Measurements from ENCODE around the gene PVALEF.

The PVALEF gene

GRCh38 chr17:81123052-81124048 is 42.0 kb upstream of the PVALEF start:
- H3K56ac ChIP-seq (ENCODE audit: low read length) = no peak overlapping the region
- no peak overlapping the region for H3K4me2 ChIP-seq (ENCODE audit: low read length)
- no peak overlapping the region for H2BK15ac ChIP-seq (replicated peaks; ENCODE audit: low read depth)
- H3K27me3 ChIP-seq (ENCODE audit: insufficient read depth, low read length, poor library complexity) = no peaks in the 10 kb centered on the region
- no peaks in the 10 kb centered on the region for H3K79me1 ChIP-seq (ENCODE audit: low read length)
- H3K4me1 ChIP-seq (ENCODE audit: control insufficient read depth, low read depth, low read length) = no peaks in the 10 kb centered on the region
- H2BK120ac ChIP-seq (ENCODE audit: low read depth, low read length) = no peak overlapping the region
- H3K9ac ChIP-seq (ENCODE audit: low read length) = no peak overlapping the region
- H3K36me3 ChIP-seq (ENCODE audit: control insufficient read depth, insufficient read depth, low read length) = no peaks in the 10 kb centered on the region
- no peak overlapping the region for H3K18ac ChIP-seq (ENCODE audit: low read length)
- no peak overlapping the region for H2AK5ac ChIP-seq (ENCODE audit: low read length)
- H3K23ac ChIP-seq (ENCODE audit: low read length) = no peak overlapping the region
- no peaks in the 10 kb centered on the region for H3K79me2 ChIP-seq (ENCODE audit: control insufficient read depth, insufficient read depth, low read length)
- H4K8ac ChIP-seq (ENCODE audit: low read depth, low read length) = no peak overlapping the region
- no CpG with 5 or more reads among the region's 39 CpGs for WGBS (ENCODE audit: extremely low coverage, insufficient coverage, low lambda C conversion rate)
- DNase-seq = no peak
- H2BK5ac ChIP-seq (ENCODE audit: low read length) = no peak overlapping the region
- H3K4ac ChIP-seq (ENCODE audit: low read depth, low read length) = no peak overlapping the region
- no peak overlapping the region for H3K4me3 ChIP-seq (ENCODE audit: low read length)
- no peak overlapping the region for H3K27ac ChIP-seq (ENCODE audit: low read depth, low read length)
- H4K5ac ChIP-seq (ENCODE audit: low read length) = no peak overlapping the region

DNA sequence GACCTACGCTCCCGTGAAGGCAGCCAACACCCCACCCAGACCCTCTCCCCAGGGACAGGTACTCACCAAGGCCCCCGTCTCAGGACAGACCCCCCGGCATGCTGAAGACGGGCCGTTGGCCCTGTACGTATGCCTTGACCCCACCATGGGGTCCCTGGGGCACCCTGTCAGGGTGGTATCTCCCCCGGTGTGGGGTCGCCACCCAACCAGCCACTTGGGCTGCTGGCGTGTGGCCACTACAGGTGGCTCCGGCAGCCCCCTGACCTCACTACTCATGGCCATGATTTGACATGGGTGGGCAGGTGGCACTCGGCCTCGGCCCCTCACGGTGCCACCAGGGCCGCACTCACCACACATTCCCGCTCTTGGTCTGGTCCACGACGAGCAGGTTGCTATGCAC is 40.9 kb upstream of the PVALEF start:
- Histone ChIP-seq H3K27me3 (ENCODE audit: insufficient read depth, low read length, poor library complexity) (no peaks in the 10 kb centered on the region), H3K4me3 (ENCODE audit: low read length) (no peak overlapping the region), H4K8ac (ENCODE audit: low read depth, low read length) (no peak overlapping the region), H3K23ac (ENCODE audit: low read length) (no peak overlapping the region), H3K79me2 (ENCODE audit: control insufficient read depth, insufficient read depth, low read length) (no peaks in the 10 kb centered on the region), H3K56ac (ENCODE audit: low read length) (no peak overlapping the region), H2AK5ac (ENCODE audit: low read length) (no peak overlapping the region), H2BK120ac (ENCODE audit: low read depth, low read length) (no peak overlapping the region), H3K4me1 (ENCODE audit: control insufficient read depth, low read depth, low read length) (no peaks in the 10 kb centered on the region), H3K36me3 (ENCODE audit: control insufficient read depth, insufficient read depth, low read length) (no peaks in the 10 kb centered on the region), H2BK15ac (replicated peaks; ENCODE audit: low read depth) (no peak overlapping the region), H2BK5ac (ENCODE audit: low read length) (no peak overlapping the region), H3K4me2 (ENCODE audit: low read length) (no peak overlapping the region), H3K27ac (ENCODE audit: low read depth, low read length) (no peak overlapping the region), H3K18ac (ENCODE audit: low read length) (no peak overlapping the region), H3K4ac (ENCODE audit: low read depth, low read length) (no peak overlapping the region), H4K5ac (ENCODE audit: low read length) (no peak overlapping the region), H3K79me1 (ENCODE audit: low read length) (no peaks in the 10 kb centered on the region), H3K9ac (ENCODE audit: low read length) (no peak overlapping the region)
- no peak for DNase-seq
- WGBS (ENCODE audit: extremely low coverage, insufficient coverage, low lambda C conversion rate) = no CpG with 5 or more reads among the region's 18 CpGs

- Histone ChIP-seq H3K4me3 (ENCODE audit: low read length) (no peak overlapping the region), H4K5ac (ENCODE audit: low read length) (no peak overlapping the region), H3K18ac (ENCODE audit: low read length) (no peak overlapping the region), H3K4me1 (ENCODE audit: control insufficient read depth, low read depth, low read length) (no peaks in the 10 kb centered on the region), H3K9ac (ENCODE audit: low read length) (no peak overlapping the region), H2BK15ac (replicated peaks; ENCODE audit: low read depth) (no peak overlapping the region), H3K23ac (ENCODE audit: low read length) (no peak overlapping the region), H3K27ac (ENCODE audit: low read depth, low read length) (no peak overlapping the region), H3K4me2 (ENCODE audit: low read length) (no peak overlapping the region), H3K56ac (ENCODE audit: low read length) (no peak overlapping the region), H3K79me1 (ENCODE audit: low read length) (no peaks in the 10 kb centered on the region), H2AK5ac (ENCODE audit: low read length) (no peak overlapping the region), H3K4ac (ENCODE audit: low read depth, low read length) (no peak overlapping the region), H3K36me3 (ENCODE audit: control insufficient read depth, insufficient read depth, low read length) (no peaks in the 10 kb centered on the region), H2BK120ac (ENCODE audit: low read depth, low read length) (no peak overlapping the region), H3K79me2 (ENCODE audit: control insufficient read depth, insufficient read depth, low read length) (no peaks in the 10 kb centered on the region), H4K8ac (ENCODE audit: low read depth, low read length) (no peak overlapping the region), H3K27me3 (ENCODE audit: insufficient read depth, low read length, poor library complexity) (no peaks in the 10 kb centered on the region), H2BK5ac (ENCODE audit: low read length) (no peak overlapping the region)
- WGBS (ENCODE audit: extremely low coverage, insufficient coverage, low lambda C conversion rate) = no CpG with 5 or more reads among the region's 14 CpGs
- DNase-seq = no peak
Measured at GRCh38 chr17:81125573-81126081, 39.7 kb upstream of the PVALEF start.

DNA sequence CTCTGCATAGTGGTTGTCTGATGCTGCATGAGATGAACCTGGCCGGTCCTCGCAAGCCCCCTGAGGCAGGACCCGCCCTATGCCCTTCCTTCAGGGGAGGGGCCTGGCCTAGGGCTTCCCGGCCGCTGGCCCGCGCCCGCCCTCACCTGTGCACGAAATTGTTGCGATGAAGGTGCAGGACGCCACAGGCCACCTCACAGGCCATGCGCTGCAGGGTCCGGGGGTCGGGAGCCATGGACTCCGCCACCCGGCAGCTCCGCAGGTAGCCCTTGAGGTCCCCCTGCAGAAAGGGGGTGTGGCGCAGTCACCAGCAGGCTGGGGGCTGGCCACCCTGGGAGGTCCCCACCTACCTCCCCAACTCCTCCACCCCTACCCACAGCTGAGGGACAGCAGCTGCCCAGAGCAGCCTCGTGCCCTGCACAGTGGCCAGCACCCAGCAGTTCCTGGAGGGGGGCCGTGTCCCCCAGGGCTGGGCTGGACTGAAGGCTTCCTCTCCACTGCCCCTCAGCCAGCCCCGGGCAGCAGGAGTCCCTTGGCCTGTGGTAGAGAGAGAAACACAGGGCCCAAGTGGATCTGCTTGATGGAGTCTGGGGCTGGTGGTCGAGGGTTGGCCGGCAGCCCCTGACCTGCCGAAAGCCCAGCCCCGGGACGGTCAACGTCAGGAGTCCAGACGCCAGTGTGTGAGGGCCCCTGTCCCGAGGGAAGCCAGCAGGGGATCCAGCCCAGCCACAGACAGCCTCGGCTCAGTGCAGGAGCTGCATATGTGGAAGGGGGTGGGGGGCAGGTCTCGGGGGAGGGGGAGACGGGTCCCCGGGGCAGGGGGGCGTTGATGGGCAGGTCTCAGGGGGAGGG is 38.8 kb upstream of the PVALEF start:
- WGBS (ENCODE audit: extremely low coverage, insufficient coverage, low lambda C conversion rate) = no CpG with 5 or more reads among the region's 34 CpGs
- no peaks in the 10 kb centered on the region for H3K27me3 ChIP-seq (ENCODE audit: insufficient read depth, low read length, poor library complexity)
- no peaks in the 10 kb centered on the region for H3K4me1 ChIP-seq (ENCODE audit: control insufficient read depth, low read depth, low read length)
- no peaks in the 10 kb centered on the region for H3K36me3 ChIP-seq (ENCODE audit: control insufficient read depth, insufficient read depth, low read length)
- H2BK15ac ChIP-seq (replicated peaks; ENCODE audit: low read depth) = no peak overlapping the region
- no peak overlapping the region for H2BK5ac ChIP-seq (ENCODE audit: low read length)
- H3K9ac ChIP-seq (ENCODE audit: low read length) = no peak overlapping the region
- no peak overlapping the region for H3K4me2 ChIP-seq (ENCODE audit: low read length)
- H3K18ac ChIP-seq (ENCODE audit: low read length) = no peak overlapping the region
- no peak overlapping the region for H2BK120ac ChIP-seq (ENCODE audit: low read depth, low read length)
- no peak overlapping the region for H4K5ac ChIP-seq (ENCODE audit: low read length)
- no peak overlapping the region for H3K4me3 ChIP-seq (ENCODE audit: low read length)
- no peak overlapping the region for H3K23ac ChIP-seq (ENCODE audit: low read length)
- H4K8ac ChIP-seq (ENCODE audit: low read depth, low read length) = no peak overlapping the region
- no peak for DNase-seq
- no peak overlapping the region for H3K4ac ChIP-seq (ENCODE audit: low read depth, low read length)
- no peak overlapping the region for H3K56ac ChIP-seq (ENCODE audit: low read length)
- no peaks in the 10 kb centered on the region for H3K79me1 ChIP-seq (ENCODE audit: low read length)
- no peak overlapping the region for H2AK5ac ChIP-seq (ENCODE audit: low read length)
- no peak overlapping the region for H3K27ac ChIP-seq (ENCODE audit: low read depth, low read length)
- no peaks in the 10 kb centered on the region for H3K79me2 ChIP-seq (ENCODE audit: control insufficient read depth, insufficient read depth, low read length)

- Histone ChIP-seq H3K4ac (ENCODE audit: low read depth, low read length) (no peak overlapping the region), H3K56ac (ENCODE audit: low read length) (no peak overlapping the region), H2BK120ac (ENCODE audit: low read depth, low read length) (no peak overlapping the region), H3K4me3 (ENCODE audit: low read length) (no peak overlapping the region), H3K79me1 (ENCODE audit: low read length) (no peaks in the 10 kb centered on the region), H3K36me3 (ENCODE audit: control insufficient read depth, insufficient read depth, low read length) (no peaks in the 10 kb centered on the region), H2BK15ac (replicated peaks; ENCODE audit: low read depth) (no peak overlapping the region), H4K8ac (ENCODE audit: low read depth, low read length) (no peak overlapping the region), H3K27ac (ENCODE audit: low read depth, low read length) (no peak overlapping the region), H3K23ac (ENCODE audit: low read length) (no peak overlapping the region), H2BK5ac (ENCODE audit: low read length) (no peak overlapping the region), H2AK5ac (ENCODE audit: low read length) (no peak overlapping the region), H3K27me3 (ENCODE audit: insufficient read depth, low read length, poor library complexity) (no peaks in the 10 kb centered on the region), H3K18ac (ENCODE audit: low read length) (no peak overlapping the region), H3K4me2 (ENCODE audit: low read length) (no peak overlapping the region), H3K4me1 (ENCODE audit: control insufficient read depth, low read depth, low read length) (no peaks in the 10 kb centered on the region), H4K5ac (ENCODE audit: low read length) (no peak overlapping the region), H3K79me2 (ENCODE audit: control insufficient read depth, insufficient read depth, low read length) (no peaks in the 10 kb centered on the region), H3K9ac (ENCODE audit: low read length) (no peak overlapping the region)
- WGBS (ENCODE audit: extremely low coverage, insufficient coverage, low lambda C conversion rate) = no CpG with 5 or more reads among the region's 5 CpGs
- DNase-seq = no peak
Measured at GRCh38 chr17:81127133-81127455, 38.2 kb upstream of the PVALEF start.
